Aorta (tissue), 5 donors: ENCODE measurements around the gene CRMP1. TPM values are rescaled to one million over a fixed set of nuclear protein-coding genes. Genes with fewer than 3 reads are reported as not detected.

Source experiments
- ATAC-seq: fragments of 200-7000 bp; cut with Tn5 transposase; one replicate; pipeline ENCODE4 v1.9.1; 2022; ENCODE audit warnings: moderate library complexity; ENCODE audit not compliant: low FRiP score
- DNase-seq, 2 donors: peaks; one replicate each; pipeline ENCODE4 v3.0.0-alpha.2; 2020
- H3K27ac ChIP-seq, 2 donors: one replicate each; pipeline ENCODE4 v1.5.1; 2013; ENCODE audit warnings: low read length in 2 of 2, mild to moderate bottlenecking in 2 of 2, moderate library complexity in 2 of 2, control low read depth in 1 of 2, inconsistent platforms in 1 of 2, low read depth in 1 of 2
- H3K27me3 ChIP-seq, 2 donors: one replicate each; pipeline ENCODE4 v1.6.1; 2013; ENCODE audit warnings: control low read depth in 1 of 2, low read length in 1 of 2, mild to moderate bottlenecking in 1 of 2, moderate library complexity in 1 of 2; ENCODE audit not compliant: insufficient read depth in 2 of 2, control insufficient read depth in 1 of 2
- H3K36me3 ChIP-seq, 2 donors: one replicate each; pipeline ENCODE4 v1.6.1; 2013; ENCODE audit warnings: control low read depth in 1 of 2, low read length in 1 of 2, mild to moderate bottlenecking in 1 of 2; ENCODE audit not compliant: insufficient read depth in 2 of 2, control insufficient read depth in 1 of 2
- H3K4me1 ChIP-seq, 2 donors: one replicate each; pipeline ENCODE4 v1.6.1; 2013; ENCODE audit warnings: low read length in 2 of 2, control low read depth in 1 of 2, mild to moderate bottlenecking in 1 of 2, moderate library complexity in 1 of 2; ENCODE audit not compliant: insufficient read depth in 2 of 2, control insufficient read depth in 1 of 2
- H3K4me3 ChIP-seq, 2 donors: one replicate each; pipeline ENCODE4 v1.5.1; 2013; ENCODE audit warnings: low read length in 2 of 2, control low read depth in 1 of 2, mild to moderate bottlenecking in 1 of 2
- H3K9me3 ChIP-seq: one replicate; pipeline ENCODE4 v1.6.1; 2013; ENCODE audit warnings: mild to moderate bottlenecking, low read length; ENCODE audit not compliant: control insufficient read depth
- WGBS, 2 donors: extraction: QIAGEN DNeasy Blood & Tissue Kit; methylation state at CpG; one replicate each; pipeline ENCODE4 v1.1.7; 2013; 5-methylcytosine and 5-hydroxymethylcytosine counted together
- intact Hi-C, 2 donors: fragments of 100-400 bp; cut with DNase I; formaldehyde crosslinking; loops; one replicate each; pipeline versions ENCODE4 v1.14.2 to v1.15.0; 2022
- polyA plus RNA-seq, 2 donors: library from polyadenylated mRNA; stranded (reverse); fragments of 200-250 nt; gene quantifications; one replicate each; pipeline ENCODE4 v1.2.3, GENCODE V29; 2013
- total RNA-seq, 2 donors: library from RNA; stranded (reverse); fragmentation: NEBNext Ultra II Directional; extraction: Animal tissue kit (Norgen Biotek cat#: 25700); gene quantifications; one replicate each; pipeline ENCODE4 v1.2.1, GENCODE V29; 2021
- donor health status: healthy with polysubstance abuse.
- donor health status: Bipolar disorder and iron deficiency.
- donor health status: DM: no; HTN: no; CAD: no.
- donor health status: DM: no; HTN: no; CAD: no.
- donor health status: DM: yes; HTN: yes; CAD: no.

CRMP1 gene
- total and polyA plus RNA-seq, 4 donors = 0.05 to 2.0 (median 0.58) TPM; not detected in 1

- intact Hi-C loops = no loop called here
- Histone ChIP-seq H3K36me3 (no peaks in the 10 kb centered on the region), H3K4me1 (no peaks in the 10 kb centered on the region), H3K27ac (no peak overlapping the region), H3K27me3 (peaks cover 0 to 2% of the 10 kb centered on the region in 2 donors), H3K9me3 (peaks cover 5% of the 10 kb centered on the region), H3K4me3 (no peak overlapping the region)
- 20% methylated on average over 7 of the region's 7 CpGs for WGBS, 2 donors
- DNase-seq (no peak), ATAC-seq (no peak)
Observed at GRCh38 chr4:5894266-5894665, 1.4 kb upstream of the CRMP1 start.

- Histone ChIP-seq H3K4me3 (no peak overlapping the region), H3K9me3 (peaks cover 5% of the 10 kb centered on the region), H3K27ac (no peak overlapping the region), H3K4me1 (no peaks in the 10 kb centered on the region), H3K36me3 (no peaks in the 10 kb centered on the region), H3K27me3 (peaks cover 0 to 2% of the 10 kb centered on the region in 2 donors)
- ATAC-seq (no peak), DNase-seq (no peak)
- intact Hi-C loops = no loop called here
- 60 to 74% methylated on average over 8 of the region's 8 CpGs for WGBS, 2 donors
Observed at GRCh38 chr4:5893591-5893990, 705 bp upstream of the CRMP1 start.

GRCh38 chr4:5892323-5893003, 423 bp downstream of the CRMP1 start:
- 2 to 3% methylated on average over 64 to 100 of the region's 100 CpGs for WGBS, 2 donors
- ATAC-seq = no peak
- intact Hi-C loops = no loop called here
- Histone ChIP-seq H3K4me1 (no peaks in the 10 kb centered on the region), H3K36me3 (no peaks in the 10 kb centered on the region), H3K9me3 (peaks cover 4% of the 10 kb centered on the region), H3K4me3 (no peak overlapping the region), H3K27me3 (peaks cover 0 to 2% of the 10 kb centered on the region in 2 donors), H3K27ac (no peak overlapping the region)
- no peak for DNase-seq

- intact Hi-C loops = no loop called here
- no peaks in the 10 kb centered on the region for H3K9me3 ChIP-seq
- no peaks in the 10 kb centered on the region for H3K4me1 ChIP-seq
- no peak for ATAC-seq
- peaks cover 0 to 2% of the 10 kb centered on the region in 2 donors for H3K27me3 ChIP-seq
- H3K27ac ChIP-seq = no peak overlapping the region
- 13% methylated on average over 34 of the region's 34 CpGs for WGBS, 2 donors
- no peaks in the 10 kb centered on the region for H3K36me3 ChIP-seq
- no peak overlapping the region for H3K4me3 ChIP-seq
- no peak for DNase-seq
Observed at GRCh38 chr4:5891563-5892322, 1.1 kb downstream of the CRMP1 start.

- intact Hi-C loops = no loop called here
- Histone ChIP-seq H3K9me3 (no peaks in the 10 kb centered on the region), H3K36me3 (no peaks in the 10 kb centered on the region), H3K4me3 (no peak overlapping the region), H3K4me1 (no peaks in the 10 kb centered on the region), H3K27ac (no peak overlapping the region), H3K27me3 (peaks cover 0 to 2% of the 10 kb centered on the region in 2 donors)
- DNase-seq (no peak), ATAC-seq (no peak)
- 1 to 2% methylated on average over 39 to 41 of the region's 41 CpGs for WGBS, 2 donors
Observed at GRCh38 chr4:5890063-5890727, 2.7 kb downstream of the CRMP1 start.

GRCh38 chr4:5889002-5889696, 3.7 kb downstream of the CRMP1 start:
- no peaks in the 10 kb centered on the region for H3K4me1 ChIP-seq
- no peak for DNase-seq

GRCh38 chr4:5888222-5889001, 4.5 kb downstream of the CRMP1 start:
- DNase-seq (no peak), ATAC-seq (no peak)
- WGBS, 2 donors = 1% methylated on average over 65 to 81 of the region's 81 CpGs
- Histone ChIP-seq H3K4me1 (no peaks in the 10 kb centered on the region), H3K9me3 (no peaks in the 10 kb centered on the region), H3K27me3 (no peaks in the 10 kb centered on the region), H3K27ac (no peak overlapping the region), H3K4me3 (peak overlapping the region; percentile 20 to 46), H3K36me3 (no peaks in the 10 kb centered on the region)
- intact Hi-C loops = no loop called here

More at GRCh38 chr4:5889002-5889696, 3.7 kb downstream of the CRMP1 start:
- no peaks in the 10 kb centered on the region for H3K9me3 ChIP-seq
- no peak overlapping the region for H3K4me3 ChIP-seq
- WGBS, 2 donors = 19 to 27% methylated on average over 8 of the region's 8 CpGs
- no peak overlapping the region for H3K27ac ChIP-seq
- intact Hi-C loops = no loop called here
- no peaks in the 10 kb centered on the region for H3K36me3 ChIP-seq
- no peaks in the 10 kb centered on the region for H3K27me3 ChIP-seq
- ATAC-seq = no peak
